WTC11 (cell line): Measurements from ENCODE around the gene NPW.

Experiments used
- ATF2 ChIP-seq: sonication (generic); formaldehyde crosslinking; IDR thresholded peaks from 2 replicates; pipeline ENCODE4 v1.8.1; 2022; ENCODE audit warnings: low read depth, missing genetic modification reagents, borderline replicate concordance
- CBFB ChIP-seq: sonication (generic); formaldehyde crosslinking; IDR thresholded peaks from 2 replicates; pipeline ENCODE4 v1.8.1; 2022; ENCODE audit warnings: mild to moderate bottlenecking, low read depth, missing genetic modification reagents
- ETV6 ChIP-seq: sonication (generic); formaldehyde crosslinking; IDR thresholded peaks from 2 replicates; pipeline ENCODE4 v1.8.1; 2022; ENCODE audit warnings: mild to moderate bottlenecking, missing genetic modification reagents
- FOXK1 ChIP-seq: sonication (generic); formaldehyde crosslinking; IDR thresholded peaks from 2 replicates; pipeline ENCODE4 v1.8.0; 2022; ENCODE audit warnings: mild to moderate bottlenecking, moderate library complexity, missing genetic modification reagents
- MAX ChIP-seq: sonication (generic); formaldehyde crosslinking; IDR thresholded peaks from 2 replicates; pipeline ENCODE4 v1.8.0; 2022; ENCODE audit warnings: mild to moderate bottlenecking, missing genetic modification reagents
- NFYB ChIP-seq: sonication (generic); formaldehyde crosslinking; conservative IDR thresholded peaks from 2 replicates; pipeline ENCODE4 v1.8.0; 2022; ENCODE audit warnings: low read depth, missing genetic modification reagents
- ZNF512 ChIP-seq: sonication (generic); formaldehyde crosslinking; IDR thresholded peaks from 2 replicates; pipeline ENCODE4 v1.8.1; 2022; ENCODE audit warnings: missing genetic modification reagents, borderline replicate concordance
- TF ChIP-seq, protein P1 (sequence below): sonication (generic); formaldehyde crosslinking; conservative IDR thresholded peaks from 2 replicates; pipeline ENCODE4 v1.8.1; 2023; ENCODE audit warnings: mild to moderate bottlenecking, low read depth, missing genetic modification reagents, moderate library complexity
- TF ChIP-seq, protein P2 (sequence below): fragments of 200-600 bp; IDR thresholded peaks from 2 replicates; pipeline ENCODE4 v1.8.0; 2022; ENCODE audit warnings: antibody characterized with exemption
- TF ChIP-seq, protein P3 (sequence below): sonication (generic); formaldehyde crosslinking; IDR thresholded peaks from 2 replicates; pipeline ENCODE4 v1.8.1; 2023; ENCODE audit warnings: mild to moderate bottlenecking, missing genetic modification reagents

DNA sequence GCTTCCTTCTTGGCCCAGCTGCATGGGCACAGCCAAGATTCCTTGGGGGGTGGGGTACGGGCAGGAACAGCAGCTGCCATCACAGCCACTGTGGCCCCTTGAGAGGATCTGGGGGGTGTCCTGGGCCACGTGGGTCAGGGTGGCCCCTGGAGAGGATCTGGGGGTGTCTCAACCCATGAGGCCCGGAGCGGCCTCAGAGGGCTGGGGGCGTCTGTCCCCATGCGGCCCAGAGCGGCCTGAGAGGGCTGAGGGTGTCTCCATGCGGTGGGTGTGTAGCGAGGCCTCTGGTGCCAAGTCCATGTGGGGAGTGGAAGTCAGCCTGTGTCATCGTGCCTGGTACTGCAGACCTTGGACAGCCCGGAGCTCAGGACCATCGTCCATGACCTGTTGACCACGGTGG lies 41.9 kb downstream of the NPW start:
- no peak for TF ChIP-seq ETV6
- TF ChIP-seq, protein P1, sequence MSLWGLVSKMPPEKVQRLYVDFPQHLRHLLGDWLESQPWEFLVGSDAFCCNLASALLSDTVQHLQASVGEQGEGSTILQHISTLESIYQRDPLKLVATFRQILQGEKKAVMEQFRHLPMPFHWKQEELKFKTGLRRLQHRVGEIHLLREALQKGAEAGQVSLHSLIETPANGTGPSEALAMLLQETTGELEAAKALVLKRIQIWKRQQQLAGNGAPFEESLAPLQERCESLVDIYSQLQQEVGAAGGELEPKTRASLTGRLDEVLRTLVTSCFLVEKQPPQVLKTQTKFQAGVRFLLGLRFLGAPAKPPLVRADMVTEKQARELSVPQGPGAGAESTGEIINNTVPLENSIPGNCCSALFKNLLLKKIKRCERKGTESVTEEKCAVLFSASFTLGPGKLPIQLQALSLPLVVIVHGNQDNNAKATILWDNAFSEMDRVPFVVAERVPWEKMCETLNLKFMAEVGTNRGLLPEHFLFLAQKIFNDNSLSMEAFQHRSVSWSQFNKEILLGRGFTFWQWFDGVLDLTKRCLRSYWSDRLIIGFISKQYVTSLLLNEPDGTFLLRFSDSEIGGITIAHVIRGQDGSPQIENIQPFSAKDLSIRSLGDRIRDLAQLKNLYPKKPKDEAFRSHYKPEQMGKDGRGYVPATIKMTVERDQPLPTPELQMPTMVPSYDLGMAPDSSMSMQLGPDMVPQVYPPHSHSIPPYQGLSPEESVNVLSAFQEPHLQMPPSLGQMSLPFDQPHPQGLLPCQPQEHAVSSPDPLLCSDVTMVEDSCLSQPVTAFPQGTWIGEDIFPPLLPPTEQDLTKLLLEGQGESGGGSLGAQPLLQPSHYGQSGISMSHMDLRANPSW = no peak
- no peak for TF ChIP-seq ZNF512 (CRISPR knock-in tag)
- TF ChIP-seq, protein P2, sequence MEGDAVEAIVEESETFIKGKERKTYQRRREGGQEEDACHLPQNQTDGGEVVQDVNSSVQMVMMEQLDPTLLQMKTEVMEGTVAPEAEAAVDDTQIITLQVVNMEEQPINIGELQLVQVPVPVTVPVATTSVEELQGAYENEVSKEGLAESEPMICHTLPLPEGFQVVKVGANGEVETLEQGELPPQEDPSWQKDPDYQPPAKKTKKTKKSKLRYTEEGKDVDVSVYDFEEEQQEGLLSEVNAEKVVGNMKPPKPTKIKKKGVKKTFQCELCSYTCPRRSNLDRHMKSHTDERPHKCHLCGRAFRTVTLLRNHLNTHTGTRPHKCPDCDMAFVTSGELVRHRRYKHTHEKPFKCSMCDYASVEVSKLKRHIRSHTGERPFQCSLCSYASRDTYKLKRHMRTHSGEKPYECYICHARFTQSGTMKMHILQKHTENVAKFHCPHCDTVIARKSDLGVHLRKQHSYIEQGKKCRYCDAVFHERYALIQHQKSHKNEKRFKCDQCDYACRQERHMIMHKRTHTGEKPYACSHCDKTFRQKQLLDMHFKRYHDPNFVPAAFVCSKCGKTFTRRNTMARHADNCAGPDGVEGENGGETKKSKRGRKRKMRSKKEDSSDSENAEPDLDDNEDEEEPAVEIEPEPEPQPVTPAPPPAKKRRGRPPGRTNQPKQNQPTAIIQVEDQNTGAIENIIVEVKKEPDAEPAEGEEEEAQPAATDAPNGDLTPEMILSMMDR = no peak
- TF ChIP-seq, protein P3, sequence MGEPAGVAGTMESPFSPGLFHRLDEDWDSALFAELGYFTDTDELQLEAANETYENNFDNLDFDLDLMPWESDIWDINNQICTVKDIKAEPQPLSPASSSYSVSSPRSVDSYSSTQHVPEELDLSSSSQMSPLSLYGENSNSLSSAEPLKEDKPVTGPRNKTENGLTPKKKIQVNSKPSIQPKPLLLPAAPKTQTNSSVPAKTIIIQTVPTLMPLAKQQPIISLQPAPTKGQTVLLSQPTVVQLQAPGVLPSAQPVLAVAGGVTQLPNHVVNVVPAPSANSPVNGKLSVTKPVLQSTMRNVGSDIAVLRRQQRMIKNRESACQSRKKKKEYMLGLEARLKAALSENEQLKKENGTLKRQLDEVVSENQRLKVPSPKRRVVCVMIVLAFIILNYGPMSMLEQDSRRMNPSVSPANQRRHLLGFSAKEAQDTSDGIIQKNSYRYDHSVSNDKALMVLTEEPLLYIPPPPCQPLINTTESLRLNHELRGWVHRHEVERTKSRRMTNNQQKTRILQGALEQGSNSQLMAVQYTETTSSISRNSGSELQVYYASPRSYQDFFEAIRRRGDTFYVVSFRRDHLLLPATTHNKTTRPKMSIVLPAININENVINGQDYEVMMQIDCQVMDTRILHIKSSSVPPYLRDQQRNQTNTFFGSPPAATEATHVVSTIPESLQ = no peak
- TF ChIP-seq ATF2 (CRISPR knock-in tag) = no peak
- TF ChIP-seq NFYB (CRISPR knock-in tag) = no peak
- no peak for TF ChIP-seq FOXK1 (CRISPR knock-in tag)
- TF ChIP-seq MAX = no peak
- no peak for TF ChIP-seq CBFB (CRISPR knock-in tag)
